T-cell (primary cell): Measurements from ENCODE around the gene GAP43. TPM values are rescaled to one million over a fixed set of nuclear protein-coding genes. Genes with fewer than 3 reads are reported as not detected.
"Not testable (repeated sequence)": the region's sequence is repeated elsewhere in the genome, so short reads cannot be mapped to it uniquely, and the experiment has no call there.

ENCODE experiments used
- ATAC-seq, 4 experiments: fragments of 200-7000 bp in 3 of 4; fragments of 150-1000 bp in 1 of 4; cut with Tn5 transposase; replicated peaks in 1 of 4; 1 replicate in 3 of 4; 2 replicates in 1 of 4; pipeline ENCODE4 v1.10.0; 2021; ENCODE audit warnings: moderate library complexity in 3 of 4, mild to moderate bottlenecking in 2 of 4, moderate number of reproducible peaks in 1 of 4
- CTCF ChIA-PET, 2 donors: fragments of 300-600 bp; sonication (Branson Sonifier 250); formaldehyde crosslinking; loops; one replicate each; lab custom pipeline; 2022; ENCODE audit warnings: antibody characterized with exemption in 2 of 2; lab: Charles Lee
- POLR2A ChIA-PET, 2 donors: fragments of 300-600 bp; sonication (Branson Sonifier 250); formaldehyde crosslinking; loops; one replicate each; lab custom pipeline; 2022; ENCODE audit warnings: antibody characterized with exemption in 2 of 2; lab: Charles Lee
- DNase-seq, 35 experiments: peaks; one replicate each; pipeline versions ENCODE4 v3.0.0 to v3.0.0-alpha.2; 2013 to 2023
- H3K27ac ChIP-seq: one replicate; pipeline ENCODE4 v1.5.1; 2013; ENCODE audit warnings: low read length
- H3K27me3 ChIP-seq, 2 experiments: replicated peaks in 1 of 2; 1 replicate in 1 of 2; 2 replicates in 1 of 2; pipeline versions ENCODE4 v1.6.1 to v1.7.0; 2013; ENCODE audit warnings: low read length in 1 of 2, mixed read lengths in 1 of 2; ENCODE audit not compliant: control insufficient read depth in 2 of 2, insufficient read depth in 2 of 2; ENCODE audit errors: extremely low read depth in 1 of 2
- H3K36me3 ChIP-seq, 2 donors: 1 replicate in 1 of 2; 2 replicates in 1 of 2; pipeline versions ENCODE4 v1.6.1 to v1.7.0; 2013; ENCODE audit warnings: low read length in 1 of 2; ENCODE audit not compliant: control insufficient read depth in 2 of 2, insufficient read depth in 1 of 2; ENCODE audit errors: extremely low read depth in 1 of 2
- H3K4me1 ChIP-seq, 2 experiments: 1 replicate in 1 of 2; 2 replicates in 1 of 2; pipeline versions ENCODE4 v1.6.1 to v1.7.0; 2013; ENCODE audit warnings: low read length in 2 of 2, mixed read lengths in 1 of 2; ENCODE audit not compliant: insufficient read depth in 2 of 2, control insufficient read depth in 1 of 2; ENCODE audit errors: extremely low read depth in 1 of 2
- H3K4me3 ChIP-seq, 2 donors: 1 replicate in 1 of 2; 2 replicates in 1 of 2; pipeline versions ENCODE4 v1.5.1 to v1.7.0; 2013; ENCODE audit warnings: mild to moderate bottlenecking in 2 of 2, low read length in 1 of 2, moderate library complexity in 1 of 2; ENCODE audit not compliant: control insufficient read depth in 1 of 2; ENCODE audit errors: extremely low read depth in 1 of 2
- H3K9me3 ChIP-seq: 2 replicates; pipeline ENCODE4 v1.7.0; 2013
- H3K27ac Mint-ChIP-seq, 2 donors: one replicate each; pipeline ENCODE4 v1.8.0; 2020 to 2021; ENCODE audit warnings: mild to moderate bottlenecking in 2 of 2, mixed read lengths in 2 of 2
- H3K27me3 Mint-ChIP-seq, 2 donors: one replicate each; pipeline ENCODE4 v1.8.0; 2021 to 2022; ENCODE audit warnings: mixed read lengths in 2 of 2
- H3K36me3 Mint-ChIP-seq: one replicate; pipeline ENCODE4 v1.8.0; 2021; ENCODE audit warnings: mixed read lengths
- H3K4me1 Mint-ChIP-seq, 3 donors: one replicate each; pipeline ENCODE4 v1.8.0; 2020 to 2022; ENCODE audit warnings: mixed read lengths in 3 of 3, mild to moderate bottlenecking in 1 of 3
- H3K4me3 Mint-ChIP-seq, 3 donors: one replicate each; pipeline ENCODE4 v1.8.0; 2020 to 2022; ENCODE audit warnings: mild to moderate bottlenecking in 3 of 3, mixed read lengths in 3 of 3, moderate library complexity in 3 of 3
- H3K9me3 Mint-ChIP-seq, 3 donors: one replicate each; pipeline ENCODE4 v1.8.0; 2020 to 2022; ENCODE audit warnings: mixed read lengths in 3 of 3
- WGBS: methylation state at CpG from one replicate; pipeline ENCODE4 v1.1.5; 2013; ENCODE audit warnings: missing lambda C conversion rate; ENCODE audit not compliant: insufficient coverage; 5-methylcytosine and 5-hydroxymethylcytosine counted together
- total RNA-seq, 35 experiments: library from RNA in 6 of 35; stranded (reverse) in 6 of 35; fragments of 120-200 nt in 1 of 35; gene quantifications; one replicate each; pipeline versions ENCODE4 v1.2.1 to v1.2.4 and lab custom pipeline; 2013 to 2026

The GAP43 gene
- total RNA-seq, 5 donors from 2014 or later (not counting 1 experiment from before 2014, with no cell fraction given) = not detected

GRCh38 chr3:115728013-115728412, 104.7 kb downstream of the GAP43 start:
- no peaks in the 10 kb centered on the region for H3K36me3 ChIP-seq
- no peak for DNase-seq
- no peaks in the 10 kb centered on the region for H3K27me3 ChIP-seq
- H3K9me3 Mint-ChIP-seq = no peaks in the 10 kb centered on the region
- no peak overlapping the region for H3K27ac Mint-ChIP-seq
- no peak overlapping the region for H3K27ac ChIP-seq
- ChIA-PET POLR2A (no interaction called here), CTCF (no interaction called here)
- H3K4me3 ChIP-seq = no peak overlapping the region
- H3K36me3 Mint-ChIP-seq = no peaks in the 10 kb centered on the region
- H3K4me1 Mint-ChIP-seq = no peaks in the 10 kb centered on the region
- H3K27me3 Mint-ChIP-seq = no peaks in the 10 kb centered on the region
- H3K9me3 ChIP-seq = no peaks in the 10 kb centered on the region
- no peaks in the 10 kb centered on the region for H3K4me1 ChIP-seq
- no peak for ATAC-seq
- no peak overlapping the region for H3K4me3 Mint-ChIP-seq

DNA sequence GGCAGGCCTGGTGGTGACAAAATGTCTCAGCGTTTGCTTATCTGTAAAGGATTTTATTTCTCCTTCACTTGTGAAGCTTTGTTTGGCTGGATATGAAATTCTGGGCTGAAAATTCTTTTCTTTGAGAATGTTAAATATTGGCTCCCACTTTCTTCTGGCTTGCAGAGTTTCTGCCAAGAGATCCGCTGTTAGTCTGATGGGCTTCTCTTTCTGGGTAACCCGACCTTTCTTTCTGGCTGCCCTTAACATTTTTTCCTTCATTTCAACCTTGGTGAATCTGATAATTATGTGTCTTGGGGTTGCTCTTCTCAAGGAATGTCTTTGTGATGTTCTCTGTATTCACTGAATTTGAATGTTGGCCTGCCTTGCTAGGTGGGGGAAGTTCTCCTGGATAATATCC, 113.0 kb downstream of the GAP43 start:
- H3K27me3 Mint-ChIP-seq = peaks cover 30 to 35% of the 10 kb centered on the region in 2 donors
- CTCF ChIA-PET, H3K4me1 Mint-ChIP-seq: not testable (repeated sequence)

GRCh38 chr3:115741650-115742049, 118.3 kb downstream of the GAP43 start:
- H3K4me3 Mint-ChIP-seq = no peak overlapping the region
- ATAC-seq (no peak), DNase-seq (no peak)
- peaks cover 4% of the 10 kb centered on the region for H3K36me3 Mint-ChIP-seq
- no peak overlapping the region for H3K27ac Mint-ChIP-seq
- ChIA-PET CTCF (no interaction called here), POLR2A (interaction anchor here in 1 of 2 donors (0.6 kb wide), 1 partner anchor 63 kb away, joined by 3 read pairs; no protein-coding TSS in a partner anchor)
- H3K9me3 ChIP-seq = no peaks in the 10 kb centered on the region
- H3K27ac ChIP-seq = no peak overlapping the region
- 94% methylated on average over 5 of the region's 5 CpGs for WGBS
- peaks cover 6 to 21% (median 12%) of the 10 kb centered on the region in 3 donors for H3K9me3 Mint-ChIP-seq
- no peaks in the 10 kb centered on the region for H3K4me1 Mint-ChIP-seq
- H3K4me3 ChIP-seq = no peak overlapping the region
- peaks cover 37 to 51% of the 10 kb centered on the region in 2 donors for H3K27me3 Mint-ChIP-seq
- H3K27me3 ChIP-seq = peaks cover 0 to 27% of the 10 kb centered on the region in 2 experiments
- H3K36me3 ChIP-seq = no peaks in the 10 kb centered on the region
- H3K4me1 ChIP-seq = no peaks in the 10 kb centered on the region

More for the DNA sequence above, 113.0 kb downstream of the GAP43 start:
- H3K27ac Mint-ChIP-seq, H3K36me3 Mint-ChIP-seq, H3K36me3 ChIP-seq, H3K4me1 ChIP-seq, H3K4me3 Mint-ChIP-seq, H3K27ac ChIP-seq, ATAC-seq, H3K4me3 ChIP-seq, DNase-seq, H3K9me3 ChIP-seq, POLR2A ChIA-PET, H3K27me3 ChIP-seq: not testable (repeated sequence)
- peaks cover 6 to 21% (median 10%) of the 10 kb centered on the region in 3 donors for H3K9me3 Mint-ChIP-seq
- WGBS = no CpG with 5 or more reads among the region's 3 CpGs

DNA sequence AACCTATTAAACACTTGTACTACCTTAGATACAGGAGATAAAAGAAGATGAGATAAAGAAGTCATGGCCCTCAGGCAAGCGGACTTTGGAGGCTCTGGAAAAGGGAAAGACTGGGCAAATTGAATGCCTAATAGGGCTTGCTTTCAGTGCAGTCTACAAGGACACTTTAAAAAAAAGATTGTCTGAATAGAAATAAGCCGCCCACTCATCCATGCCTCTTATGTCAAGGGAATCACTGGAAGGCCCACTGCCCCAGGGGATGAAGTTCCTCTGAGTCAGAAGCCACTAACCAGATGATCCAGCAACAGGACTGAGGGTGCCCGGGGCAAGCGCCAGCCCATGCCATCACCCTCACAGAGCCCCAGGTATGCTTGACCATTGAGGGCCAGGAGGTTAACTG, 121.2 kb downstream of the GAP43 start:
- H3K9me3 Mint-ChIP-seq = peaks cover 6 to 13% (median 12%) of the 10 kb centered on the region in 3 donors
- 67% methylated on average over 1 of the region's 4 CpGs for WGBS
- H3K4me1 ChIP-seq, H3K9me3 ChIP-seq, H3K4me1 Mint-ChIP-seq, POLR2A ChIA-PET, H3K4me3 Mint-ChIP-seq, H3K27ac Mint-ChIP-seq, H3K36me3 Mint-ChIP-seq, H3K27ac ChIP-seq, ATAC-seq, CTCF ChIA-PET, H3K36me3 ChIP-seq, DNase-seq, H3K4me3 ChIP-seq: not testable (repeated sequence)
- peaks cover 0 to 19% of the 10 kb centered on the region in 2 experiments for H3K27me3 ChIP-seq
- H3K27me3 Mint-ChIP-seq = peaks cover 49 to 56% of the 10 kb centered on the region in 2 donors

- H3K27ac Mint-ChIP-seq, DNase-seq, POLR2A ChIA-PET, ATAC-seq, H3K9me3 Mint-ChIP-seq, H3K27me3 ChIP-seq, H3K4me3 Mint-ChIP-seq, H3K9me3 ChIP-seq, H3K36me3 Mint-ChIP-seq, H3K27ac ChIP-seq, H3K4me3 ChIP-seq, H3K4me1 Mint-ChIP-seq, CTCF ChIA-PET, H3K36me3 ChIP-seq, H3K4me1 ChIP-seq: not testable (repeated sequence)
- WGBS = no CpG with 5 or more reads among the region's 1 CpG
- peaks cover 14 to 28% of the 10 kb centered on the region in 2 donors for H3K27me3 Mint-ChIP-seq
Measured at GRCh38 chr3:115752978-115753377, 129.7 kb downstream of the GAP43 start.

- no peaks in the 10 kb centered on the region for H3K9me3 ChIP-seq
- H3K27me3 ChIP-seq = peaks cover 0 to 3% of the 10 kb centered on the region in 2 experiments
- H3K4me3 ChIP-seq = no peak overlapping the region
- Mint-ChIP-seq H3K36me3 (no peaks in the 10 kb centered on the region), H3K27me3 (no peaks in the 10 kb centered on the region), H3K4me3 (no peak overlapping the region), H3K27ac (no peak overlapping the region), H3K4me1 (no peaks in the 10 kb centered on the region), H3K9me3 (no peaks in the 10 kb centered on the region)
- no peaks in the 10 kb centered on the region for H3K4me1 ChIP-seq
- POLR2A ChIA-PET = no interaction called here
- WGBS = 44% methylated on average over 1 of the region's 1 CpG
- H3K36me3 ChIP-seq = no peaks in the 10 kb centered on the region
- no peak overlapping the region for H3K27ac ChIP-seq
- CTCF ChIA-PET = no interaction called here
- ATAC-seq (no peak), DNase-seq (no peak)
Measured at GRCh38 chr3:115758076-115758763, 134.9 kb downstream of the GAP43 start.
